Activated CD8-positive, alpha-beta memory T cell treated with anti-CD3 and anti-CD28 coated beads for 48 hours (primary cell): ENCODE measurements around the gene RGS8.

Experiments used
- DNase-seq, 3 experiments: peaks; one replicate each; pipeline ENCODE4 v3.0.0-alpha.2; 2020; ENCODE audit warnings: low read depth in 2 of 3, low spot score in 2 of 3

The RGS8 gene

DNA sequence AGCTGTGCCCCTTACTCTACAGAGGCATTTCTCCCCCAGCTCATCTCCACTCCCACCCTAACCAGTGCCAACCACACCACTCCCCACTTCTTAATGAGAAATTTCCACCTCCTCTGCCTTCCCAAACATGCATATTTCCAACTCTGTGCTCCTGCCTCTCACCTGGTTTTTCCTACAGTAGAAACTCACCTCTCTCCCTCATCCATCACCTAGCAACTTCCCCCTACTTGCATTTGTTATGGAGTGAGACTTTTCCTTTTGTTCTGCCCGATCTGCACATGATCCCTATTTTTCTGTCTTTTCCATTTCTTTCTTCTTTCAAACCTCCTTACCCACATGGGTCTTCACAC lies 11.9 kb downstream of the RGS8 start:
- no peak for DNase-seq

DNA sequence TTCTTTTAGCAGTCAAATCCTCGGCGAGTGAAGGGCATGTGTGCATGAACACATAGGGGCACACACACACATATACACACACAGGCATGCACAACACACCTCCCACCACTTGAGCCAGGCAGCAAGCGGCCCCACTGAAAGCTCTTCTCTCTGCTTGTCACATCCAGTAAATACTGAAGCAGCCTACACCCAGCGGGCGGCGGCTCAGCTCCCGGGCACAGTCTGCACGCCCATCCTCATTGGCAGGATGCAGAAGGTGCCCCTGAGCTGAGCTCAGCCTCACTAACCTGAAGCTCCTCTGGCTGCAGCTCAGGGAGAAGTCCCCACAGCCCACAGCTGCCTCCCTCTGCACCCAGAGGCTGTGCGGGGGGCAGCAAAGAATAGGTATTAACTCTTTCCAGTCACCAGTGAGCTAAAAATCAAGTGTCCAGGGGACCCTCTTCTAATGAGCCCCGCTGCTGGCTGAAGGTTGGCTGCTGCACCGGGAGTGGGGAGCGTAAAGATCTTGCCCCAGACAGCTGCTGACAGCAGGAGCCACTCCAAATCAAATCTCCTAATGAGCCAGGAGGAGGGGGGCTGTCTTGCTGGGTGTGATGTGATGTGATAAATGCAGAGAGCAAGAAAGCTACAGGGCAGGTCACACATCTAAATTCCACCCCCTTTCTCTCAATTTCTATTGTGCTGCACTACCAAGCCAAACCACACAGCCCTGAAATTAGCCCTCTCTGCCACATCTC lies 12.5 kb downstream of the RGS8 start:
- no peak for DNase-seq

DNA sequence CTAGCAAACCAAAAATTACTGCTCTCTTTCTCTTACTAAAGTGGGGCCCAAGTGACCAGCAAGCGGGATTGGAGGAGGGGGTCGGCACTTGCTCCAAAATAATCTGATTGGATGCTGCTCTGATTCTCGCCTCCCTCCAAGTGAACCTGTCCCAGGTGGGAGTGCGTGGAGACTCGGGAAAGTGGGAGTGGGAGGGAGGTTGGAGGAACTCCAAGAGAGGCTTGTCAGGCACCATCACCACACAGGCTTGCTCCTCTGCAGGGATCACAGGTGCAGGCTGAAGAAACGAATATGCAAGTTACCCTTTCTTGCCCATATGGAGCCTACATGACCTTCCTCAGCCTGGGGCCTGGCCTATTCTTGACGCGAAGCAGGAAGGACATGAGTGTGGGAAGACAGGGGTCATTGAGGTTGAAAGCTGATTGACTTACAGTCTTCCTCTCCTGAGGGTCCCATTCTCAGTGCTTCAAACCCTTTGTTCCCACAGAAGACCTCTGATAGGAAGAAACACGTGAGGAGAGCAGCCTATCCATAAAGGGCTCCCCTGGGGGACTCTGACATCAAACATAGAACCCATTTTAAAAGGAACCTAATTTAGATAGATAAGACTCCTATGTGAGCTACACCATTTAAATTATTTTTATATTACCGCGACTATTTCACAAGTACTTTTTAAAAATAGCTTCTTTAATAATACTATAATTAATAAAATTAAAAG lies 14.2 kb downstream of the RGS8 start:
- DNase-seq, result no peak

GRCh38 chr1:182669266-182669665 lies 15.1 kb downstream of the RGS8 start:
- DNase-seq, result no peak

GRCh38 chr1:182668521-182669054 lies 15.8 kb downstream of the RGS8 start:
- DNase-seq, result no peak

- no peak for DNase-seq
These were observed 16.4 kb downstream of the RGS8 start for GRCh38 chr1:182667848-182668505.

GRCh38 chr1:182666706-182667105 lies 17.7 kb downstream of the RGS8 start:
- DNase-seq, result no peak

GRCh38 chr1:182664296-182664695 lies 20.1 kb downstream of the RGS8 start:
- no peak for DNase-seq

GRCh38 chr1:182662956-182663355 lies 21.4 kb downstream of the RGS8 start:
- DNase-seq, result no peak

DNA sequence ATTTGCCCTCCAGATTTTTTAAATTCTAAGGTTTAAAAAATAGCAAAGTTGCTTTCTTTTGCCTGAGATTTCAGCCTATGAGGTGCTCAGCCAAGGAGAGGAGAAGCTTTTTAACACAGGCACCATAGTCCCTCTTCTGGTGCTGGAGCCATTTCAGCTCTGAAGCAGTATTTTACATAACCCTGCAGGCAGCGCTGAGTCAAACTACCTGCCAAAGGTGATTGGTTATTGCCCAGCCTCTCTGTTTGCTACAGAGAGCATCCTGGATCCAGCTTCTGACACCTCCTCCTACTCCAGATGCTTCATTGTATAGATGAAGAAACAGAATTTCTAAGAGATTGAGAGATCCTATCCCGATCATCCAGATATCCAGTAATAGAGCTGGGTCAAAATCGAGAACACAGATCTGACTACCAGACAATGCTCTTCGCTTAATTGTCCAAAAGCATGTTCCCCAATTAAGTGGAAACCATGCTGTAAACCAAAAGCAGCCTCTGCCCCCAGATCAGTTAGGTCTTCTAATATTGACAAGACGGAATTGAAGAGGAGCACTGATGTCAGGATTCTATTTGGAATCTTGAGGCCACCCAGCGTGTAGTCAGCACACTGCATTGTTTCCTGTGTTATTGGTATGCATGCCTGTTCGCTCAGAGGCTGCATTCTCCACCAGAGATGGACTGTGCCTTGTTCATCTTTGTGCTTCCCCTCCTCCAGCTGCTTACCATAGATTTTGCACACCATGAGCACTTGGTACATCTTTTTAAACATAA lies 22.1 kb downstream of the RGS8 start:
- no peak for DNase-seq

- no peak for DNase-seq
These were observed 26.3 kb downstream of the RGS8 start for GRCh38 chr1:182658055-182658454.

GRCh38 chr1:182656842-182657397 lies 27.5 kb downstream of the RGS8 start:
- no peak for DNase-seq

DNA sequence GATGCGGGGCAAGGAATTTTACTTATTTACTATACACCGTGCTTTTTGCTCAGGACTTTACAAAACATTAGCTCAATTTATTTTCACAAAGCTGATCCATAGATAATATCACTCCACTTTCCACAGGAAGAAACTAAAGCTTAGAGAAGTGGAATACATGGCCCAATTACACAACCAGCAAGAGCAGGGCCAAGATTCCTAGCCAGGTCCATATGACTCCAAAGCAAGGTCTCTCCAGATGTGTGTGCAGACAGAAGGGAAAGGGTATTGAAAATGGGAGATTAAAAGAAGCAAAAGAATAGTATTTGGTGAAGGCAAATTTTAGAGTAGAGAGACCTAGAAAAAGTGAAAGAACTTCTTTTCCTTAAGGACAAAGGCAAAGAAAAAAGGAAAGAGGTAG lies 30.4 kb downstream of the RGS8 start:
- no peak for DNase-seq

DNA sequence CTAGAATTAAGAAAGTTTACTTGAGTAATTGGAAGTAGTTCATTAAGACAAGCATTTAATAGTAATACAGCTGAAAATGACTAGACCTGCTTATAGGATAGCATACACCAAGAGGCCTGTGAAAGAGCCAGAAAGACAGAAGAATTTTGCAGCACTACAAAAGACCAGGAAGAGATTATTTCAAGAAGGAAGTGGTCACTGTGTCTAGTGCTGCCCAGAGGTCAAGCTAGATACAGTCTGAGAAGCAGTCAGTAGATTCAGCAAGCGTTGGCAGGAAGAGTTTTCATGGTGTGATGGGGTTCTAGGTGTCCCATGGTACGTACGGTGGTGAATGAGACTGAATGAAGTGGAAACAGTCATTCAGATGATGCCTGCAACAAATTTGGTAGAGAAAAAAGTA lies 31.5 kb downstream of the RGS8 start:
- DNase-seq, result no peak

DNA sequence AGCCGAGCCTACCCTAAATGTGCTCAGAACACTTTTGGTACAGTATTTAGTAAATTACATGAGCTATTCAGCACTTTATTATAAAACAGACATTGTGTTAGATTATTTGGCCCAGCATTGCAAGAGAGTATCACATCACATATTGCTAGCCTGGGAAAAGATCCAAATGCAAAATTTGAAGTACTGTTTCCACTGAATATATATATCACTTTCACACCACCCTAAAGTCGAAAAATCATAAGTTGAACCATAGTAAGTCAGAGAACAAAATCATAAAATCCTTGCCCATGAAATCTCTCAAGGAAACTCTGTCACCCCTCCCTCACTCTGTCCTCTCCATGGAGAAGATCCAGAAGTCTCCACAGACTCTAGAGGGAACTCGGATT lies 33.1 kb downstream of the RGS8 start:
- DNase-seq, result no peak

DNA sequence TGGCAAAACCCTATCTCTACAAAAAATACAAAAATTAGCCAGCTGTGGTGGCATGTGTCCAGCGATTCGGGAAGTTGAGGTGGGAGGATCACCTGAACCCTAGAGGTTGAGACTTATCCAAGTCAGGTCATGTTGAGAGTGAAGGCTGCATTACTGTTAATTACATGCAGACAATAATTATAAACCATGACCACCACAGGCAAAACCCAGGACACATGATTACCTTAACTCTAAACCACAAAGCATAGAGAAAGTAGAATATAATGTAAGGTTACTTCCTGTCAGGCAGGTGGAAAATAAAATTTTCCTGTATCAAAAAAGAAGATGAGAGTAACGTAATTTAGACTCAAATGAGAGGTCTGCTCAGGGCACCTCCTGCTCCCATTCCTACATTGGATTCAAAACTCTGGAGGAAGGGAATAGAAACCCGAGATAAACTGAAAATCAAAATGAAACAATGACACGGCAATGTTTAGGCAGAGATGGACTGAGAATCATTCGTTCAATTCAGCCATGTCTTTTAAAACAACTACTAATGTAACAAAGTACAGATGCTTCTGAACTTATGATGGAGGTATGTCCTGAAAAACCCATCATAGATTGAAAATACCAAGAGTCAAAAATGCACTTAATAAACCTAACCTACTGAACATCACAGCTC lies 33.6 kb downstream of the RGS8 start:
- DNase-seq, result no peak

- DNase-seq, result no peak
These were observed 35.3 kb downstream of the RGS8 start for GRCh38 chr1:182649041-182649440.

GRCh38 chr1:182646739-182647138 lies 37.6 kb downstream of the RGS8 start:
- DNase-seq, result no peak

GRCh38 chr1:182644886-182645285 lies 39.5 kb downstream of the RGS8 start:
- DNase-seq, result no peak

- no peak for DNase-seq
These were observed 40.7 kb downstream of the RGS8 start for GRCh38 chr1:182643699-182644098.

- DNase-seq, result no peak
These were observed 41.9 kb downstream of the RGS8 start for GRCh38 chr1:182642461-182642860.
